ENCODE data around the gene LGALS9C.
"Not testable (repeated sequence)": the region's sequence is repeated elsewhere in the genome, so short reads cannot be mapped to it uniquely, and the experiment has no call there.

DNA sequence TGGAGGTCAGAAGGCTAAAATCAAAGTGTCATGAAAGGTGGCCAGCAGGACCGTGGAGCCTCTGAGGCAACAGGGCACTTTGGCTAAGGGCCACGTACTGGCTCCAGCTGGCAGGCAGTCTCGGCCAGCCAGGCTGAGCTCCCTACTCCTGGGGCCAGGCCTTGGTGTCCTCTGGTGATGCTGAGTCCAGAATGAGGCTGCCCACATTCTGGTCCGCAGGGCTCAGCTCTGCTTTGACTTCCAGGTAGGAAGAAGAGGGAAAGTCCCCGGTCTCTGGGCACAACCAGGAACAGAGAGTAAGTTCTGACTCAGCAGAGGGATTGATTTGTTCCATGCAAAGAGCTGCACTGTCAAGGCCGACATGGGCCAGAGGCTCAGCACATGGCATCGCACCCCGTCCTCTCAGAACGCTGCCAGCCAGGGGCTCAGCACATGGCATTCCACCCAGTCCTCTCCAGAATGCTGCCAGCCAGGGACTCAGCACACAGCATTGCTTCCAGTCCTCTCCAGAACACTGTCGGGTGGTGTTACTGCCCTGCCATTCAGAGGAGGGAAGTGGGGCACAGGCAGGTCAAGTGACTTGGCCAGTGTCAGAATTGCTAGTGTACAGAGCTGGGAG, 2.5 kb downstream of the LGALS9C start:
- not testable (repeated sequence) for TF ChIP-seq POLR2A (IDR thresholded peaks at IDR 0.05; ENCODE audit: extremely low read depth, insufficient read length); CTCF (IDR thresholded peaks at IDR 0.05; ENCODE audit: low read depth, low read length); MYC (IDR thresholded peaks at IDR 0.05; ENCODE audit: low read depth, low read length)
- TF ChIP-seq, protein P1, sequence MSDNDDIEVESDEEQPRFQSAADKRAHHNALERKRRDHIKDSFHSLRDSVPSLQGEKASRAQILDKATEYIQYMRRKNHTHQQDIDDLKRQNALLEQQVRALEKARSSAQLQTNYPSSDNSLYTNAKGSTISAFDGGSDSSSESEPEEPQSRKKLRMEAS (IDR thresholded peaks at IDR 0.05; ENCODE audit: low read depth, low read length), result not testable (repeated sequence)
